GM19455 (cell line): Measurements from ENCODE around the gene MPZ.
"Not testable (repeated sequence)": the region's sequence is repeated elsewhere in the genome, so short reads cannot be mapped to it uniquely, and the experiment has no call there.

Experiments used
- ATAC-seq: cut with Tn5 transposase; IDR thresholded peaks from one replicate; pipeline ENCODE4 v1.9.1; 2021; ENCODE audit not compliant: unreplicated experiment

The MPZ gene

GRCh38 chr1:161258439-161259344, 51.1 kb downstream of the MPZ start, which contains the start of gene PCP4L1:
PCP4L1 (plus strand) TSS chr1:161258745; CDS start chr1:161258975, 230 bp downstream.
- ATAC-seq = no peak

- ATAC-seq = not testable (repeated sequence)
Observed at GRCh38 chr1:161257109-161257508, 52.7 kb downstream of the MPZ start.

- ATAC-seq = not testable (repeated sequence)
Observed at GRCh38 chr1:161255955-161256520, 53.7 kb downstream of the MPZ start.

GRCh38 chr1:161255302-161255701, 54.5 kb downstream of the MPZ start:
- ATAC-seq = not testable (repeated sequence)
